GM21619 (cell line): Measurements from ENCODE around the gene DAB2.
"Not testable (repeated sequence)": the region's sequence is repeated elsewhere in the genome, so short reads cannot be mapped to it uniquely, and the experiment has no call there.

Experiments used
- ATAC-seq: cut with Tn5 transposase; IDR thresholded peaks from one replicate; pipeline ENCODE4 v1.9.1; 2021; ENCODE audit not compliant: unreplicated experiment

Gene DAB2

DNA sequence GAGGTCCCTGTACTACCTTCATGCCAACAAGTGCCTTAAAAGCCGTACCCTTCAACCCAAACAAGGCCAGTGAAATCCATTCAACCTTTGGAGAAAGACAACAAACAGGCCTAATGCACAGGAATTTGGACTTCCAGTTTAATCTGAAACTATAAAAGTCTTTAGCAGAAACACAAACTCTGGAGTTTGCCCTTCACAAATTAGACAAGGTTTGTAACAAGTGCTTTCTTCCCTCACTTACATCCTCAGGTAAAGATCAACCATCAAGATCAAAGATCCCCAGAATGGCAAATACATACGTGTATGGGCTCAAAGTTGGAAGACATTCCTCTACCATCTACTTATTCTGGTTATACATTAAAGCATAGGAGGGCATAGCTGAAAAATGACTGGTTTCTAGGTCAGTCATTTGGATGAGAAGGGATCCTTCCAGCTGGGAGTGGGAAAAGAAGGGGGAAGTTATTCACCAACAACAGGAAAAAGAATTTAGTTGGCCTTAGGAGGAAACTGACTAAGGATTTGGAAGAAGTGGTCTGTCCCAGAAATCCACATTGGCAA is 2.0 kb downstream of the DAB2 start:
- no peak for ATAC-seq

DNA sequence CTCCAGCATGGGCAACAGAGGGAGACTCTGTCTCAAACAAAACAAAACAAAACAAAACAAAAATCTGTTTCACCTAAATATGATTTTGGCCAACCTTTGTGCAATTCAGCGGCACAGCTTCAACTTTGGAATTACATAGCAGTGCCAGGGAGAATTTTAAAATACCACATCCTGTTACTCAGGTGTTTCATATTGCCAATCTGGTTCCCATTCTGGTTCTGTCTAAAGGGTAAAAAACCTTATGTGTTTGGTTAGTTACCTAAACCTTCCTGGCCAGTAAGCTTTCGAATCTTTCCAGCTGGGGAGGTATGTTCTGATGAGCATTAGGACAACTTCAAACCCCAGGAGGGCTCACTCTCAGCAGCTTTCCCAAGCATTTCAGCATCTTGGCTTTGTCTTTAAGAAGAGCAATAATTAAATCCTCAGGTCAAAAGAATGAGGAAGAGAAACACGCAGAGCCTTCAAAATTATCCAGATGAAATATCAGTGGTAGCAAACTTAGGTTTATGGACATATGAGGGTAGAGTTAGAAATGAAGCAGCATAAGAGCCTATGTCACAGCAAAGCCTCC is 2.7 kb downstream of the DAB2 start:
- no peak for ATAC-seq

DNA sequence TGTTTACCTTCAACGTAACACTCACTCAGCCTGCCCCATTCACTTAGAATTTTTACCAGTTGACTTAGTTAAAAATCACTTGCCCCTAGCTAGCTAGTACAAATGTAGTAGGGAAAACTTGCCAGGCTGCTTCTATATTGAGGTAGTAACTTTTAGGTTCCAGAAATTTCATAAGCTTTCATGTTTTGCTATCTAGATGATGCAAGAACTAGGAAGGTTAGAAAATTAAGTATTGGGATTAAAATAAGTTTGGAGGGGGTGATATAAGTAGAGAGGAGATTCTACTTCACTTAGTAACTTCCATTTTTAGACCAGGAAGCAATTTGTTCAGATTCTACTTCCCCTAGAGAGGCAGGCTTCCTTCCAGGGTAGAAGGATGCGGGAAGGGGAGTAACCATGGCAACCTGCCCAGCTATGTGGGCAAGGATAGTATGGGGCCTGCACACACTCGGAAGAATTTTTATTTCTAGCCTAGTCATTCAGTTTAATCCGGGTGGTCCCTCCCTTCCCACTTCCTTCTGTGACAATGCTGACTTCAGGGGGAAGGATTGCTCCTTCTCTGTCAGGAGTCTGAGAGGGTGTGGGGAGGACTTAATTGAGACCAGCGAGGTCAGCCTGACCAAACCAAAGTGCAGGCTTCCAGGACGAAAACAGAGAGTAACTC is 4.2 kb downstream of the DAB2 start:
- ATAC-seq = no peak

DNA sequence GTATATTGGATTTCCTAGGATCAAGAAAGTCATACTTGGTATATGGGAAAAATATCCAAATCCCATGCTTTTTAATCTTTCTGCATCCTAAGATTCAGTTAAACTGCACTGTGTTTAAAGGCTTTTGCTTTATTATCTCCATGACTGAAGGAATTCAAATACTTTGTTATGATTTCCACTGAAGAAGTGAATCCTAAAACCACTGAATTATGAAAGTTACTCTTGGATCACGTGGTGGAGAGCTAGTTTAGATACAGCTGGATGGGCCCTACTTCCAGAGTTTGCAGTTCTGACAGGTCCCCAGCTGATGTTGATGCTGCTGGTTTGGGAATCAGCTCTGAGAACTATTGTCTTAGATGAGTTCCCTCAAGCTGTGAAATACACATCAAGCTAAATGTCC is 5.0 kb downstream of the DAB2 start:
- no peak for ATAC-seq

DNA sequence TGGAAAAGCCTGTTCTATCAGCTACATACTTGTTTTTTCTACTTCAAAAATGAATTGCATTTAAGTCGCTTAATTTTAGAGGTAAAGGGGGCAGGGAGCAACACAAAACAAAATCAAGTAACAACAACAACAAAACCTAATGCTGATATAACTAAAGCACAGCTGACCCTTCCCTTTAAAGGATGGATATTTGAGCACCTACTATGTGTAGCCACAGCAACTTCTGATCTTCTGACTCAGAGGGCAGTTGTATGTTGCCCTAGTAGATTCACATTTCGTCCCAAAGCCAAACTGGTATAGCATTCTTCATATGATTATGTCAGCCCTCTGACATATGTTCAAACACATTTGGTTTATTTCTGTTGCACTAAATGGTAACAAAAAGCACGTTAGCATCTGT is 6.8 kb downstream of the DAB2 start:
- ATAC-seq = no peak

GRCh38 chr5:39415201-39415600 is 9.6 kb downstream of the DAB2 start:
- ATAC-seq = no peak

DNA sequence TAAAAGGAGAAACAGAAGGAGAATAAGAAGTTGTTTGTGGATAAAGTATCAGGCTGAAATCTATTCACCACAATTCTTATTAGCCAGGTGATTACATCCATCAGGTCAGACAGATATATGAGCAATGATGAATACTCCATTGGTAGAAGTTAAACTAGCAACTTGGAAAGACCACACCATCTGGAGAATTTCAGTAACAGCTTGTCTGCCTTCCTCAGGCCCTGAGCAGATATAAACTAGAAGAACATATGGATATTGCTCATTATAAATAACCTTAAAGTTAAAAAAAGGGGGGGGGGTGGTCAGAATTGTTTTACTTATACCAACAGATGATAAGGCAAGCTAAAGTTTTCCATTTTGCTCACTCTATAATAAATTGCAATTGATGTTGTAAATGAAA is 10.4 kb downstream of the DAB2 start:
- ATAC-seq = no peak

GRCh38 chr5:39413771-39414170 is 11.0 kb downstream of the DAB2 start:
- ATAC-seq = no peak

DNA sequence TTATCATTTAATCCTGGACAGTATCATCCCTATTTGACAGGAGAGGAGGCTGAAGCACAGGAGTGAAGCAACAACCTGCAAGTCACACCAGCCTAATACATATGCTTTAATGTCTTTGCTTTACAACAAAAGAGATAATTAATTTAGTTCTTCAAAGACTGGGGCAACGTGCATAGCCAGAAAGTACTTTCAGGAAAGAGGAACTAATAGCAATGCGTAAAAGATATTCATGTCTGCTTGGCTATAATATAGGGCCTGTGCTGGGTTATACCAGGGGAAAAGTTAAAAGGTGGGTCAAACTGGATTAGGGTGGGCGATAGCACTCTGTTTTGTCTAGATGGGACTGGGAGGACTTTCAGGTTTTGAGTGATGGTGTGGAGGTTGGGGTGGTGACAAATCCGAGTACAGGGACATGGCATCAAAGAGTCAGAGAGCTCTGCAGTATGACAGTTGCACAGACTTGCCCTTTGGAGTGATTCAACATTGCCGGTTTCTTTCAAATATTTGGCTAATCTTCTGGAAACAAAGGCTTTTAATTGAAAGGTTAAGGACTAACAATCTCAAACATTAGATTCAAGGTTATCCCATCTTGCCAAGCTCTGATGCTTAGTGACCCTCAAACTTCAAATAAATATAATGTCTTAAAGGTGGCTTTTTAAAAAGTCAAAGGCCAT is 11.9 kb downstream of the DAB2 start:
- ATAC-seq = no peak

GRCh38 chr5:39411985-39412384 is 12.8 kb downstream of the DAB2 start:
- ATAC-seq = no peak

- no peak for ATAC-seq
Measured at GRCh38 chr5:39411061-39411460, 13.7 kb downstream of the DAB2 start.

- no peak for ATAC-seq
Measured at GRCh38 chr5:39409033-39409432, 15.7 kb downstream of the DAB2 start.

DNA sequence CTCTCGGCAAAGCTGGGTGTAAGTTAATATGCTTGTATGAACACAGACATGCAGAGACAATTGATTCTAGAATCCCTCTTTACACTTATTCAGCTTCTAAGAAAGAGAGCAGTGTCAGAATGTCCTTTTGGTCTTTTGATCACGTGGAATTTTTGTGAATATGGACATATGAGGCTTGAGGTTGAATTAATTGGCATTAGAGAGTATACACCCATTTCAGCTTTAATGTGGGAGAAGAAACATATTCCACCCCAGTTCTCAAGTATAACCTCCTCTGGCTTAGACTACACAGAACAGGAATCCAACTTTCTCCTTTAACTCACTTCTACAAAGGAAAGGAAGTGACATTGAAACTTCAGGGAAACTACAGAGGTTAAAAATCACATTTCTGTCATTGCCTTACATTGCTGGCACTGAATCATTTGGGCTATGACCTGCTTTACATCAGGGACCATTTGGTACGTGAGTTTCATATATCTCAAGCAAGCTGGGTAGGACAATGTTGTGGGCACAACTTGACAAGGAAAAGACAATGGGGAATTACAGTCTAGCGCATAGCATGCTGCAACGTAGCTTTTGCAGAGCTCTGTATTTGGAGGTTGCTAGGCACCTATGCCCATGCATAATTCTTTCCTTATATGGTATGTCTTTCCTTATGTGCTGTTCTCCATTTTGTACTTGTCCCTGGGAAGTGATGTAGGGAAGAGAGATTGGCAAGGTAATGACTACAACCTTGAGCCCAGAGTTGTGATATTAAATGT is 19.5 kb downstream of the DAB2 start:
- ATAC-seq = no peak

DNA sequence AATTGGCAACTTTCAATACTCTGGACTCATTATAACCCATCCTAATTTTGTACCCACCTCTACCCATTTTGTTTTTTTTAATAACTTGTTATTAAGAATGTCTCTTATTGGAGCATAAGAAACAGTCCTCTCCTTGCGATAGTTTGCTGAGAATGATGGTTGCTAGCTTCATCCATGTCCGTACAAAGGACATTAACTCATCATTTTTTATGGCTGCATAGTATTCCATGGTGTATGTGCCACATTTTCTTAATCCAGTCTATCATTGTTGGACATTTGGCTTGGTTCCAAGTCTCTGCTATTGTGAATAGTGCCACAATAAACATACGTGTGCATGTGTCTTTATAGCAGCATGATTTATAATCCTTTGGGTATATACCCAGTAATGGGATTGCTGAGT is 21.0 kb downstream of the DAB2 start:
- ATAC-seq = not testable (repeated sequence)

- not testable (repeated sequence) for ATAC-seq
Measured at GRCh38 chr5:39402140-39402539, 22.6 kb downstream of the DAB2 start.

DNA sequence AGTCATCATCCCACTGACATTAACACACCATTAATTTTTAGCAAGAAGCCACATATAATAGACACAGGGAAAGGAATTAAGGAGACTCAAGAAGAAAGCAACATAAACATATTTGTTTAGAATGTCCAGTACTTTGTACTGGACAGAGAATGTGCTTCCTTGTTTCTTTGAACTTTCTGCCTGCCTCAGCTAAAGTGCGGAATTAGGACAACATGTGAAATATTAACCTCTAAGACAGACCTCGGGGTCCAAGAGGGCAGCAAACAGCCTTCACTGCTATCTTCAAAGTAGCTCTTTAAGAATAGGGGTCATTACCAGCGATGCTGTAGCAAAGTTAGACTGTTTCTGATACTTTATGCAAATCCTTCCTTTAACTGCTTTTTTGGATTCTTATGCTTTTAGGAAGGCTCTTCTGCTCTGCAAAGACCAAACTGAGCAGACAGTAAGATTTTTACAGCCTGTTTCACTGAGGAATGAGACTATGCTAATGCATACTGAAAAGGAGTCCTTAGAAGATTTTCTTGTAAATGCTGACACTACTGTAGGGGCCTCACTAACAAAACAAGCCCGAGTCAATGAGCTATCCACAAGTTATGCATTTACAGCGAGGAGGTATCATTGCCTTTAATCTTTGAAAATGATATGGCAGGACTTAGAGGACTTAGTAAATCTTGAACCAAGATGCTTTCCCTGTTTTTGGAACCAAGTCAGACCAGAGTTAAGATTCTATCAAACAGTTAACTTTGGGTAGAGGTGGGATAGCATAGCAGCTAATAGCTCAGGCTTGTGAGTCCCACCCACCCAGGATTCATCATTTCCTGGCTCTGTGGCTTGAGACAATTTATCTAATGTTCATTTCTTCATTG is 23.8 kb downstream of the DAB2 start:
- ATAC-seq = no peak

DNA sequence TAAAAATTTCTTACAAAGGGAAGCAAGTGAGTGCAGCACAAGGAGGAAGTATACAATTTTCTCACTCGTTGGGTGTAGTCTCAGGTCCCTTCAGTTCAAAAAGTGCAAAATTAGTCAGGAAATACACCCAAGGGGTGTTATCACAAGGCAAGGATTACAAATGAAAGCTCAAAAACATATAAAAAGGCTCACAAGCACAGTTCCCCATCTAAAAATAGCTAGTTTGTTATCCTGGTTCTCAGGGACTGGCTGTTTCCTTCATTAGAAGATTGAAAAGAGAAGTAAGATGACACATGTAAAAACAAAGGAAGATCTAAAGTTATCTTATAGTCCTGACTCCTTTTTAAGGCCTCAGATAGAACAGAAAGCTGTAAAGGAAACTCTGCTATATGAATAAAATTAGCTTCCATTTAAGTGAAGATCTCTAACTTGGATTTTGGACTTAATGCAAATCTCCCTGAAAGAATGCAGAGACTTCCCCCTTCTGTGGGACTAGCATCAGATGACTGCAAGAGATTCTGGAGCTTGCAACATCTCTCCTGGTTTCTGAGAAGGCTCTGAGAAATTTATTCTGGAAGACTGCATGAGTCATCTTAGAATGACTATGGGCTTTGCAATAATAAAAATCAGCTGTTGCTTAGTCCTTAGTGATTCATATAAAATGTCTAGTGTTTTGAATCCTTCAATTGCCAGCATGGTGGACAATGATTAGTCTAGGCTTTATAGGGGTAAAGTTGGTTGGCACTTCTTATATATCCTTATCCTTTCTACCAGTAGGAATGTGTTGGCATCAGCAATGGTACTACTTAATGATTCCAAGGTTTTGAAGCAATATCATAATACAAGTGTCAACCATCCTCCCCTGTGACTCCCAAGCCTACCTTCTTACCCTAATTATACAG is 25.4 kb downstream of the DAB2 start:
- no peak for ATAC-seq

GRCh38 chr5:39396843-39397242 is 27.9 kb downstream of the DAB2 start:
- ATAC-seq = no peak

DNA sequence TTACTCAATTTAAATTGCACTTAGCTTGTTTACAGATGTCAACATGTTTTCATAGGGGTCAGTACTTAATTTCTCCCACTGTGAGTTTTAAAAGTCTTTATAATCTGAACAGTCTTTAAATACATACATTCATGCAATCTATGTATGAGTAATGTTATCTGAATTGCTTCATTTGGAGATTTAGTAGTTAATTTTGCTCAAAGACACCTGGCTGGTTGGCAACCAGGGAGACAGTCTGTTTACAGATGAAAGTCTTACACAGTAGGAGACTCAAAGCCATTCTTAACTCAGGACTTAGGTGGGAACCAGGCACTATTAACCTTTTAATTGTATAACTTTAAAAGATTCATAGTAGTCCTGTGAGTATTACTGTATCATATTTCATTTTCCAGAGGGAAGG is 29.3 kb downstream of the DAB2 start:
- no peak for ATAC-seq

- no peak for ATAC-seq
Measured at GRCh38 chr5:39394946-39395345, 29.8 kb downstream of the DAB2 start.
